Measurements from ENCODE around the gene TANC1. TPM values are rescaled to one million over a fixed set of nuclear protein-coding genes. Genes with fewer than 3 reads are reported as not detected.

TANC1 gene
- total and polyA plus RNA-seq, 7 experiments from 2014 or later: 0.13 to 0.39 (median 0.22) TPM; not detected in 1

- H3K27ac ChIP-seq (ENCODE audit: low read depth, low read length): no peak overlapping the region
- peak overlapping the region in 3 of 9 donors; percentile 4 to 23 (median 8) for H3K27ac Mint-ChIP-seq
- H3K4me3 ChIP-seq (ENCODE audit: low read length): no peak overlapping the region
- H3K27me3 Mint-ChIP-seq: peaks cover 0 to 10% (median 7%) of the 10 kb centered on the region in 5 donors
- H3K4me3 Mint-ChIP-seq: peak overlapping the region in 1 of 10 donors; percentile 46
- no peaks in the 10 kb centered on the region for H3K27me3 ChIP-seq (ENCODE audit: control insufficient read depth in 2 of 2, insufficient read depth in 2 of 2, low read length in 2 of 2)
- peaks cover 14 to 20% of the 10 kb centered on the region in 2 donors for H3K4me1 ChIP-seq (ENCODE audit: control insufficient read depth in 2 of 2, insufficient read depth in 2 of 2, low read length in 2 of 2)
- peaks cover 5 to 24% (median 5%) of the 10 kb centered on the region in 7 donors for H3K4me1 Mint-ChIP-seq
- H3K36me3 Mint-ChIP-seq: no peaks in the 10 kb centered on the region
- H3K36me3 ChIP-seq (ENCODE audit: control insufficient read depth in 2 of 3, insufficient read depth in 3 of 3, low read length in 3 of 3): no peaks in the 10 kb centered on the region
- H3K9me3 Mint-ChIP-seq: peaks cover 0 to 1% (median 0%) of the 10 kb centered on the region in 11 donors
- H3K9me3 ChIP-seq (ENCODE audit: control insufficient read depth in 2 of 3, low read length in 3 of 3): no peaks in the 10 kb centered on the region
- ATAC-seq: peak; percentile 76
- POLR2A ChIA-PET: no interaction called here
- DNase-seq: no peak
- CTCF ChIA-PET: no interaction called here
- intact Hi-C loops (cut with micrococcal nuclease): no loop called here
Measured at GRCh38 chr2:159144776-159145614, 176.6 kb downstream of the TANC1 start.

- H3K27me3 ChIP-seq (ENCODE audit: control insufficient read depth in 2 of 2, insufficient read depth in 2 of 2, low read length in 2 of 2): no peaks in the 10 kb centered on the region
- peak overlapping the region in 1 of 10 donors; percentile 17 for H3K4me3 Mint-ChIP-seq
- H3K27ac Mint-ChIP-seq: peak overlapping the region in 2 of 9 donors; percentile 22 to 52
- H3K9me3 Mint-ChIP-seq: peaks cover 0 to 1% (median 0%) of the 10 kb centered on the region in 11 donors
- H3K36me3 ChIP-seq (ENCODE audit: control insufficient read depth in 2 of 3, insufficient read depth in 3 of 3, low read length in 3 of 3): no peaks in the 10 kb centered on the region
- H3K4me1 Mint-ChIP-seq: peaks cover 5 to 22% (median 5%) of the 10 kb centered on the region in 7 donors
- H3K36me3 Mint-ChIP-seq: no peaks in the 10 kb centered on the region
- H3K27me3 Mint-ChIP-seq: peaks cover 0 to 10% (median 7%) of the 10 kb centered on the region in 5 donors
- intact Hi-C loops (cut with micrococcal nuclease): no loop called here
- no peak overlapping the region for H3K27ac ChIP-seq (ENCODE audit: low read depth, low read length)
- ChIA-PET POLR2A (no interaction called here), CTCF (interaction anchor here (0.6 kb wide), 1 partner anchor 170 kb away, joined by 4 read pairs; no protein-coding TSS in a partner anchor)
- H3K4me1 ChIP-seq (ENCODE audit: control insufficient read depth in 2 of 2, insufficient read depth in 2 of 2, low read length in 2 of 2): peaks cover 20 to 22% of the 10 kb centered on the region in 2 donors
- no peak overlapping the region for H3K4me3 ChIP-seq (ENCODE audit: low read length)
- no peak for ATAC-seq
- DNase-seq: no peak
- no peaks in the 10 kb centered on the region for H3K9me3 ChIP-seq (ENCODE audit: control insufficient read depth in 2 of 3, low read length in 3 of 3)
Measured at GRCh38 chr2:159145745-159146354, 177.4 kb downstream of the TANC1 start.

- POLR2A ChIA-PET: interaction anchor here (0.6 to 1.2 kb wide), 3 partner anchors 14 to 1117 kb away, joined by 3 read pairs; partner anchors contain the start of gene MARCHF7
- H3K4me3 Mint-ChIP-seq: peak overlapping the region in 7 of 10 donors; percentile 22 to 73 (median 37)
Measured at GRCh38 chr2:159146996-159147666, 178.7 kb downstream of the TANC1 start.

GRCh38 chr2:159147690-159148089, 179.2 kb downstream of the TANC1 start:
- intact Hi-C loops (cut with micrococcal nuclease): no loop called here
- Histone ChIP-seq H3K9me3 (ENCODE audit: control insufficient read depth in 2 of 3, low read length in 3 of 3) (no peaks in the 10 kb centered on the region), H3K27ac (ENCODE audit: low read depth, low read length) (no peak overlapping the region), H3K4me1 (ENCODE audit: control insufficient read depth in 2 of 2, insufficient read depth in 2 of 2, low read length in 2 of 2) (peaks cover 20 to 22% of the 10 kb centered on the region in 2 donors), H3K4me3 (ENCODE audit: low read length) (no peak overlapping the region), H3K36me3 (ENCODE audit: control insufficient read depth in 2 of 3, insufficient read depth in 3 of 3, low read length in 3 of 3) (no peaks in the 10 kb centered on the region), H3K27me3 (ENCODE audit: control insufficient read depth in 2 of 2, insufficient read depth in 2 of 2, low read length in 2 of 2) (no peaks in the 10 kb centered on the region)
- CTCF ChIA-PET: interaction anchor here (0.6 to 1.2 kb wide), 2 partner anchors 23 to 27 kb away, joined by 3 to 7 read pairs; no protein-coding TSS in a partner anchor
- Mint-ChIP-seq H3K36me3 (no peaks in the 10 kb centered on the region), H3K4me3 (peak overlapping the region in 5 of 10 donors; percentile 22 to 73 (median 37)), H3K4me1 (peaks cover 6 to 32% (median 13%) of the 10 kb centered on the region in 7 donors), H3K27ac (peak overlapping the region in 6 of 9 donors; percentile 12 to 52 (median 25)), H3K27me3 (peaks cover 0 to 9% (median 4%) of the 10 kb centered on the region in 5 donors), H3K9me3 (peaks cover 0 to 1% (median 0%) of the 10 kb centered on the region in 11 donors)
- ATAC-seq (no peak), DNase-seq (no peak)
- POLR2A ChIA-PET: interaction anchor here (0.7 to 1.2 kb wide), 2 partner anchors 15 to 564 kb away, joined by 3 read pairs; partner anchors contain the start of gene MARCHF7

More at GRCh38 chr2:159146996-159147666, 178.7 kb downstream of the TANC1 start:
- peak overlapping the region in 7 of 9 donors; percentile 12 to 68 (median 52) for H3K27ac Mint-ChIP-seq
- H3K4me1 ChIP-seq (ENCODE audit: control insufficient read depth in 2 of 2, insufficient read depth in 2 of 2, low read length in 2 of 2): peaks cover 20 to 22% of the 10 kb centered on the region in 2 donors
- peaks cover 0 to 9% (median 3%) of the 10 kb centered on the region in 5 donors for H3K27me3 Mint-ChIP-seq
- DNase-seq: peak in 1 of 9 donors; percentile 13
- no peaks in the 10 kb centered on the region for H3K27me3 ChIP-seq (ENCODE audit: control insufficient read depth in 2 of 2, insufficient read depth in 2 of 2, low read length in 2 of 2)
- H3K36me3 ChIP-seq (ENCODE audit: control insufficient read depth in 2 of 3, insufficient read depth in 3 of 3, low read length in 3 of 3): no peaks in the 10 kb centered on the region
- H3K27ac ChIP-seq (ENCODE audit: low read depth, low read length): no peak overlapping the region
- H3K4me3 ChIP-seq (ENCODE audit: low read length): no peak overlapping the region
- no peaks in the 10 kb centered on the region for H3K9me3 ChIP-seq (ENCODE audit: control insufficient read depth in 2 of 3, low read length in 3 of 3)
- peak; percentile 41 for ATAC-seq
- CTCF ChIA-PET: interaction anchor here (0.6 to 1.2 kb wide), 2 partner anchors 23 to 27 kb away, joined by 3 to 7 read pairs; no protein-coding TSS in a partner anchor
- H3K4me1 Mint-ChIP-seq: peaks cover 5 to 29% (median 10%) of the 10 kb centered on the region in 7 donors
- no peaks in the 10 kb centered on the region for H3K36me3 Mint-ChIP-seq
- intact Hi-C loops (cut with micrococcal nuclease): no loop called here
- peaks cover 0 to 1% (median 0%) of the 10 kb centered on the region in 11 donors for H3K9me3 Mint-ChIP-seq

GRCh38 chr2:159148901-159149300, 180.5 kb downstream of the TANC1 start:
- Histone ChIP-seq H3K27ac (ENCODE audit: low read depth, low read length) (no peak overlapping the region), H3K4me3 (ENCODE audit: low read length) (no peak overlapping the region), H3K9me3 (ENCODE audit: control insufficient read depth in 2 of 3, low read length in 3 of 3) (no peaks in the 10 kb centered on the region), H3K27me3 (ENCODE audit: control insufficient read depth in 2 of 2, insufficient read depth in 2 of 2, low read length in 2 of 2) (no peaks in the 10 kb centered on the region), H3K4me1 (ENCODE audit: control insufficient read depth in 2 of 2, insufficient read depth in 2 of 2, low read length in 2 of 2) (peaks cover 19 to 30% of the 10 kb centered on the region in 2 donors), H3K36me3 (ENCODE audit: control insufficient read depth in 2 of 3, insufficient read depth in 3 of 3, low read length in 3 of 3) (no peaks in the 10 kb centered on the region)
- H3K27me3 Mint-ChIP-seq: peaks cover 0 to 9% (median 5%) of the 10 kb centered on the region in 5 donors
- no peak overlapping the region for H3K27ac Mint-ChIP-seq
- DNase-seq (no peak), ATAC-seq (no peak)
- no peak overlapping the region for H3K4me3 Mint-ChIP-seq
- intact Hi-C loops (cut with micrococcal nuclease): no loop called here
- ChIA-PET POLR2A (interaction anchor here (1.4 kb wide), 1 partner anchor 12 kb away, joined by 7 read pairs; no protein-coding TSS in a partner anchor), CTCF (interaction anchor here (0.7 kb wide), 1 partner anchor 213 kb away, joined by 3 read pairs; no protein-coding TSS in a partner anchor)
- peaks cover 0 to 1% (median 0%) of the 10 kb centered on the region in 11 donors for H3K9me3 Mint-ChIP-seq
- peaks cover 18 to 44% (median 25%) of the 10 kb centered on the region in 7 donors for H3K4me1 Mint-ChIP-seq
- H3K36me3 Mint-ChIP-seq: no peaks in the 10 kb centered on the region

- H3K9me3 Mint-ChIP-seq: peaks cover 0 to 1% (median 0%) of the 10 kb centered on the region in 11 donors
- peaks cover 11 to 32% of the 10 kb centered on the region in 2 donors for H3K4me1 ChIP-seq (ENCODE audit: control insufficient read depth in 2 of 2, insufficient read depth in 2 of 2, low read length in 2 of 2)
- CTCF ChIA-PET: no interaction called here
- ATAC-seq (no peak), DNase-seq (no peak)
- H3K27ac Mint-ChIP-seq: no peak overlapping the region
- POLR2A ChIA-PET: interaction anchor here (0.7 to 1.9 kb wide), 4 partner anchors 12 to 25 kb away, joined by 3 to 7 read pairs (median 5); no protein-coding TSS in a partner anchor
- H3K27me3 ChIP-seq (ENCODE audit: control insufficient read depth in 2 of 2, insufficient read depth in 2 of 2, low read length in 2 of 2): no peaks in the 10 kb centered on the region
- peaks cover 19 to 47% (median 28%) of the 10 kb centered on the region in 7 donors for H3K4me1 Mint-ChIP-seq
- H3K9me3 ChIP-seq (ENCODE audit: control insufficient read depth in 2 of 3, low read length in 3 of 3): no peaks in the 10 kb centered on the region
- no peaks in the 10 kb centered on the region for H3K36me3 ChIP-seq (ENCODE audit: control insufficient read depth in 2 of 3, insufficient read depth in 3 of 3, low read length in 3 of 3)
- no peak overlapping the region for H3K4me3 ChIP-seq (ENCODE audit: low read length)
- peaks cover 0 to 9% (median 5%) of the 10 kb centered on the region in 5 donors for H3K27me3 Mint-ChIP-seq
- no peaks in the 10 kb centered on the region for H3K36me3 Mint-ChIP-seq
- intact Hi-C loops (cut with micrococcal nuclease): loop anchor here (2.0 to 10.0 kb wide), 2 partner anchors 25 to 775 kb away; no protein-coding TSS in a partner anchor
- H3K4me3 Mint-ChIP-seq: no peak overlapping the region
- H3K27ac ChIP-seq (ENCODE audit: low read depth, low read length): no peak overlapping the region
Measured at GRCh38 chr2:159149747-159150146, 181.3 kb downstream of the TANC1 start.

Measured in naive thymus-derived CD4-positive, alpha-beta T cell (primary cell).